Fibroblast of lung (primary cell): Measurements from ENCODE around the gene OAS3. TPM values are rescaled to one million over a fixed set of nuclear protein-coding genes. Genes with fewer than 3 reads are reported as not detected.

ENCODE experiments used
- DNase-seq, 2 donors: peaks; one replicate each; pipeline versions ENCODE4 v3.0.0 to v3.0.0-alpha.2; 2010; ENCODE audit warnings: low read depth in 2 of 2
- H2AFZ ChIP-seq: 2 replicates; pipeline ENCODE4 v1.5.1; 2012; ENCODE audit warnings: low read length, control low read depth, inconsistent platforms
- H3K27ac ChIP-seq: 2 replicates; pipeline ENCODE4 v1.5.1; 2011; ENCODE audit warnings: low read length, control low read depth; ENCODE audit not compliant: insufficient read depth
- H3K27me3 ChIP-seq: 2 replicates; pipeline ENCODE4 v1.5.1; 2011; ENCODE audit warnings: mild to moderate bottlenecking, low read length; ENCODE audit not compliant: control insufficient read depth, insufficient read depth
- H3K36me3 ChIP-seq: 2 replicates; pipeline ENCODE4 v1.5.1; 2011; ENCODE audit warnings: low read length; ENCODE audit not compliant: control insufficient read depth, insufficient read depth
- H3K4me1 ChIP-seq: 2 replicates; pipeline ENCODE4 v1.5.1; 2011; ENCODE audit warnings: low read length; ENCODE audit not compliant: control insufficient read depth, insufficient read depth; ENCODE audit errors: extremely low read depth
- H3K4me2 ChIP-seq: 2 replicates; pipeline ENCODE4 v1.5.1; 2011; ENCODE audit warnings: low read length, control low read depth; ENCODE audit not compliant: insufficient read depth; ENCODE audit errors: extremely low read depth
- H3K4me3 ChIP-seq, 4 experiments: fragments of 200-600 bp in 1 of 4; sonication (generic) in 1 of 4; replicated peaks in 1 of 4; 2 replicates each; pipeline ENCODE4 v1.5.1; 2011 to 2016; ENCODE audit warnings: low read length in 4 of 4, low read depth in 3 of 4, mild to moderate bottlenecking in 3 of 4, control low read depth in 2 of 4, inconsistent platforms in 1 of 4, mixed read lengths in 1 of 4; ENCODE audit not compliant: insufficient read depth in 1 of 4; ENCODE audit errors: control extremely low read depth in 1 of 4
- H3K79me2 ChIP-seq: 2 replicates; pipeline ENCODE4 v1.5.1; 2012; ENCODE audit warnings: mild to moderate bottlenecking, low read length, inconsistent platforms; ENCODE audit not compliant: control insufficient read depth, insufficient read depth
- H3K9ac ChIP-seq: 2 replicates; pipeline ENCODE4 v1.5.1; 2011; ENCODE audit warnings: mild to moderate bottlenecking, low read length, control low read depth; ENCODE audit not compliant: insufficient read depth
- H3K9me3 ChIP-seq: 2 replicates; pipeline ENCODE4 v1.5.1; 2012; ENCODE audit warnings: low read depth, low read length; ENCODE audit not compliant: control insufficient read depth, insufficient read depth
- H4K20me1 ChIP-seq: 2 replicates; pipeline ENCODE4 v1.5.1; 2011; ENCODE audit warnings: low read length; ENCODE audit not compliant: control insufficient read depth, insufficient read depth; ENCODE audit errors: extremely low read depth
- CTCF ChIP-seq, 2 donors: IDR thresholded peaks in 1 of 2; conservative IDR thresholded peaks in 1 of 2; 1 replicate in 1 of 2; 2 replicates in 1 of 2; pipeline ENCODE4 v1.5.1; 2011 to 2012; ENCODE audit warnings: low read length in 2 of 2, control low read depth in 1 of 2, inconsistent platforms in 1 of 2, low read depth in 1 of 2, mild to moderate bottlenecking in 1 of 2
- EZH2 ChIP-seq: IDR thresholded peaks from 2 replicates; pipeline ENCODE4 v1.5.1; 2012; ENCODE audit warnings: low read length, control low read depth, mild to moderate bottlenecking; ENCODE audit errors: missing control alignments
- polyA plus RNA-seq, 2 donors: library from polyadenylated mRNA; depleted of rRNA in 1 of 2; stranded (reverse) in 1 of 2; unstranded in 1 of 2; fragments of >200 nt; gene quantifications; 2 replicates each; pipeline ENCODE4 v1.2.1, GENCODE V29; 2011 to 2012; ENCODE audit warnings: missing spikeins in 1 of 2
- total RNA-seq: library from RNA; depleted of rRNA; stranded (reverse); fragments of >200 nt; gene quantifications from 2 replicates; pipeline ENCODE4 v1.2.1, GENCODE V29; 2014

Gene OAS3
- total and polyA plus RNA-seq, 2 donors (not counting 1 experiment from before 2014, with no cell fraction given), result 3.5 to 7.0 TPM

GRCh38 chr12:113021500-113021899 is 83.2 kb downstream of the OAS3 start:
- Histone ChIP-seq H3K36me3 (no peaks in the 10 kb centered on the region), H2AFZ (no peak overlapping the region), H3K79me2 (no peaks in the 10 kb centered on the region), H3K9ac (no peak overlapping the region), H3K4me2 (no peak overlapping the region), H3K27me3 (no peaks in the 10 kb centered on the region), H3K9me3 (no peaks in the 10 kb centered on the region), H3K27ac (no peak overlapping the region), H4K20me1 (no peaks in the 10 kb centered on the region), H3K4me3 (no peak overlapping the region), H3K4me1 (no peaks in the 10 kb centered on the region)
- no peak for DNase-seq
- TF ChIP-seq EZH2 (no peak), CTCF (conservative IDR thresholded peaks at IDR 0.05 in 1 of 2, IDR thresholded peaks at IDR 0.05 in 1 of 2; ENCODE audit: low read depth in 1 of 2, low read length in 2 of 2) (no peak)

Other genes with a start within 250 kb of the OAS3 start
- gene RPH3A, start 146.7 kb upstream of the OAS3 start, total RNA-seq, result not detected in 2 replicates
- gene RPH3A, start 146.7 kb upstream of the OAS3 start, polyA plus RNA-seq, result not detected in 2 replicates
- 1.8 and 3.6 TPM in 2 replicates for gene OAS1, start 31.5 kb upstream of the OAS3 start, total RNA-seq
- gene OAS1, start 31.5 kb upstream of the OAS3 start, polyA plus RNA-seq, result 0.34 and 2.0 TPM in 2 replicates
- 2.3 and 3.1 TPM in 2 replicates for gene OAS2, start 40.0 kb downstream of the OAS3 start, total RNA-seq
- gene OAS2, start 40.0 kb downstream of the OAS3 start, polyA plus RNA-seq, result 1.5 and 2.2 TPM in 2 replicates
- gene DTX1, start 118.3 kb downstream of the OAS3 start, total RNA-seq, result 0.26 TPM in 1 of 2 replicates, not detected in the other
- not detected in 2 replicates for gene DTX1, start 118.3 kb downstream of the OAS3 start, polyA plus RNA-seq
- not detected in 2 replicates for gene RASAL1, start 197.3 kb downstream of the OAS3 start, total RNA-seq
- gene RASAL1, start 197.3 kb downstream of the OAS3 start, polyA plus RNA-seq, result not detected in 2 replicates
- gene CFAP73, start 211.2 kb downstream of the OAS3 start, total RNA-seq, result not detected in 2 replicates
- gene CFAP73, start 211.2 kb downstream of the OAS3 start, polyA plus RNA-seq, result not detected in 2 replicates
- gene DDX54, start 247.0 kb downstream of the OAS3 start, total RNA-seq, result 23.6 and 25.9 TPM in 2 replicates
- gene DDX54, start 247.0 kb downstream of the OAS3 start, polyA plus RNA-seq, result 20.5 and 33.7 TPM in 2 replicates
- 11.6 and 11.8 TPM in 2 replicates for gene RITA1, start 247.2 kb downstream of the OAS3 start, total RNA-seq
- 7.4 and 8.7 TPM in 2 replicates for gene RITA1, start 247.2 kb downstream of the OAS3 start, polyA plus RNA-seq